NCI-H2029 treated with DMSO at 0.1 percent for 48 hours (cell line): Measurements from ENCODE around the gene ARHGAP26.

ENCODE experiments used
- DNase-seq: peaks from one replicate; lab custom pipeline; 2025; lab: John Stamatoyannopoulos, UW

ARHGAP26 gene

DNA sequence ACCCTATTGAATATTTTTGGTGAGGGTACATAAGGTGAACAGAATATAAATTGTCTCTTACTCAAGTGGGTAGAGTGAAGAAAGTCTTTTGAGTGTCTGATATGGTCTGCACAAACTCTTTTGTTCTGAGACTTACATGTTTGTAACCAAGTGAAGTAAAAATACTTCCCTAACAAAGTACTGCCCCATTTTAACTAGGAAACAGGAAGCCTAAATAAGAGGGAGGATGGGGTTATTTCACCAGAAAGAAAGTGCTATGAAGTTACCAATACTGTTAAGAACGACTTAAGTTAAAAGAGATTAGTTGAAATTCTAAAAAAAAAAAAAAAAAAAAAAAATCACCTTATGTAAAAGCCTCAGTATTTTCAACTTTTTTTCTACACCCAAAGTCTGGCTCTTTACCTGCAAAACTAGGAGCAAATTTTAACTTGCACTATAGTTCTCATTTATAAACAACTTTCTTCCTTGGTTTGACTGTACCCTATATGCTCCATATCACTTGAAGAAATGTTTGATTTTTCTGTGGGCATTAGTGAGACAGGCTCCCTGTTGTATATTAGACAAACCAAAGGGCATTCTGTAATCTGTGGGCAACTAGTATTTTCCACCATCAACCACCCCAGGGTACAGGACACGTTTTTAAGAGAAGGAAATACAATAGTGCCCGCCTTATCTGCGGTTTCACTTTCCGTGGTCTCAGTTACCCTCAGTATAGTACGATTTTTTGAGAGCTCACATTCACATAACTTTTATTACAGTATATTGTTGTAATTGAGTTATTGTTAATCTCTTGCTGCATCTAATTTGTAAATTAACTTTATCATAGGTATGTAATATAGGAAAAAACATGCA is 505.6 kb downstream of the ARHGAP26 start:
- DNase-seq: no peak

DNA sequence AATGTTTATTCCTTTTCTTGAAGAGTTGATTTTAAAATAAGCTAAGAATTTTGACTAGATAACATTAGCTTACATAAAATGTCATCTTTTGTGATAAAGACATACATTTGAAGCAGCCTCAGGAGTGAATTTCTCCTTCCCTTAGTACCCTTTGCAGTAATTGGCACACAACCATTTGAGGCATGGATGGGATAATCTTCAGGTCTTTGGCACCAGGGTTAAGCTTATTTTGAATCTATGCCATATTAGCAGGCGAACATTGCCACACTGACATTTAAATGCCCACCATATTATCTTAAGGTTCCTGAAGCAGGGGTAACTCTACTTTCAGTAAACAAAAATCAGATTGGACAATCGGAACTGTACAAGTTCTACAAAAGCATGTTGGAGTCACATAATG is 507.4 kb downstream of the ARHGAP26 start:
- no peak for DNase-seq
